GM12873 (cell line): ENCODE results near the gene PYGB.

Experiments used
- CTCF ChIP-seq: IDR thresholded peaks from 2 replicates; pipeline ENCODE4 v1.5.1; 2012; ENCODE audit warnings: low read depth, mild to moderate bottlenecking, moderate library complexity, low read length, control low read depth; ENCODE audit not compliant: insufficient read depth; ENCODE audit errors: missing control alignments

PYGB gene

GRCh38 chr20:25324412-25324811 lies 76.5 kb downstream of the PYGB start:
- no peak for TF ChIP-seq CTCF

GRCh38 chr20:25325073-25325472 lies 77.2 kb downstream of the PYGB start:
- no peak for TF ChIP-seq CTCF

GRCh38 chr20:25325997-25326396 lies 78.1 kb downstream of the PYGB start:
- TF ChIP-seq CTCF, result no peak

GRCh38 chr20:25327521-25328235 lies 79.8 kb downstream of the PYGB start:
- no peak for TF ChIP-seq CTCF

GRCh38 chr20:25328954-25329498 lies 81.1 kb downstream of the PYGB start:
- TF ChIP-seq CTCF, result no peak

GRCh38 chr20:25336561-25337422 lies 88.9 kb downstream of the PYGB start:
- peak; percentile 23 for TF ChIP-seq CTCF

GRCh38 chr20:25338112-25339023 lies 90.5 kb downstream of the PYGB start:
- no peak for TF ChIP-seq CTCF
